Fibroblast of lung (primary cell): Measurements from ENCODE around the gene LRR1. TPM values are rescaled to one million over a fixed set of nuclear protein-coding genes. Genes with fewer than 3 reads are reported as not detected.

Experiments
- DNase-seq, 2 donors: peaks; one replicate each; pipeline versions ENCODE4 v3.0.0 to v3.0.0-alpha.2; 2010; ENCODE audit warnings: low read depth in 2 of 2
- H2AFZ ChIP-seq: 2 replicates; pipeline ENCODE4 v1.5.1; 2012; ENCODE audit warnings: low read length, control low read depth, inconsistent platforms
- H3K27ac ChIP-seq: 2 replicates; pipeline ENCODE4 v1.5.1; 2011; ENCODE audit warnings: low read length, control low read depth; ENCODE audit not compliant: insufficient read depth
- H3K27me3 ChIP-seq: 2 replicates; pipeline ENCODE4 v1.5.1; 2011; ENCODE audit warnings: mild to moderate bottlenecking, low read length; ENCODE audit not compliant: control insufficient read depth, insufficient read depth
- H3K36me3 ChIP-seq: 2 replicates; pipeline ENCODE4 v1.5.1; 2011; ENCODE audit warnings: low read length; ENCODE audit not compliant: control insufficient read depth, insufficient read depth
- H3K4me1 ChIP-seq: 2 replicates; pipeline ENCODE4 v1.5.1; 2011; ENCODE audit warnings: low read length; ENCODE audit not compliant: control insufficient read depth, insufficient read depth; ENCODE audit errors: extremely low read depth
- H3K4me2 ChIP-seq: 2 replicates; pipeline ENCODE4 v1.5.1; 2011; ENCODE audit warnings: low read length, control low read depth; ENCODE audit not compliant: insufficient read depth; ENCODE audit errors: extremely low read depth
- H3K4me3 ChIP-seq, 4 experiments: fragments of 200-600 bp in 1 of 4; sonication (generic) in 1 of 4; replicated peaks in 1 of 4; 2 replicates each; pipeline ENCODE4 v1.5.1; 2011 to 2016; ENCODE audit warnings: low read length in 4 of 4, low read depth in 3 of 4, mild to moderate bottlenecking in 3 of 4, control low read depth in 2 of 4, inconsistent platforms in 1 of 4, mixed read lengths in 1 of 4; ENCODE audit not compliant: insufficient read depth in 1 of 4; ENCODE audit errors: control extremely low read depth in 1 of 4
- H3K79me2 ChIP-seq: 2 replicates; pipeline ENCODE4 v1.5.1; 2012; ENCODE audit warnings: mild to moderate bottlenecking, low read length, inconsistent platforms; ENCODE audit not compliant: control insufficient read depth, insufficient read depth
- H3K9ac ChIP-seq: 2 replicates; pipeline ENCODE4 v1.5.1; 2011; ENCODE audit warnings: mild to moderate bottlenecking, low read length, control low read depth; ENCODE audit not compliant: insufficient read depth
- H3K9me3 ChIP-seq: 2 replicates; pipeline ENCODE4 v1.5.1; 2012; ENCODE audit warnings: low read depth, low read length; ENCODE audit not compliant: control insufficient read depth, insufficient read depth
- H4K20me1 ChIP-seq: 2 replicates; pipeline ENCODE4 v1.5.1; 2011; ENCODE audit warnings: low read length; ENCODE audit not compliant: control insufficient read depth, insufficient read depth; ENCODE audit errors: extremely low read depth
- CTCF ChIP-seq, 2 donors: IDR thresholded peaks in 1 of 2; conservative IDR thresholded peaks in 1 of 2; 1 replicate in 1 of 2; 2 replicates in 1 of 2; pipeline ENCODE4 v1.5.1; 2011 to 2012; ENCODE audit warnings: low read length in 2 of 2, control low read depth in 1 of 2, inconsistent platforms in 1 of 2, low read depth in 1 of 2, mild to moderate bottlenecking in 1 of 2
- EZH2 ChIP-seq: IDR thresholded peaks from 2 replicates; pipeline ENCODE4 v1.5.1; 2012; ENCODE audit warnings: low read length, control low read depth, mild to moderate bottlenecking; ENCODE audit errors: missing control alignments
- polyA plus RNA-seq, 2 donors: library from polyadenylated mRNA; depleted of rRNA in 1 of 2; stranded (reverse) in 1 of 2; unstranded in 1 of 2; fragments of >200 nt; gene quantifications; 2 replicates each; pipeline ENCODE4 v1.2.1, GENCODE V29; 2011 to 2012; ENCODE audit warnings: missing spikeins in 1 of 2
- total RNA-seq: library from RNA; depleted of rRNA; stranded (reverse); fragments of >200 nt; gene quantifications from 2 replicates; pipeline ENCODE4 v1.2.1, GENCODE V29; 2014

Gene LRR1
- total and polyA plus RNA-seq, 2 donors (not counting 1 experiment from before 2014, with no cell fraction given) = 10.7 to 10.9 TPM

GRCh38 chr14:49619730-49620129, 21.0 kb downstream of the LRR1 start:
- Histone ChIP-seq H3K79me2 (peaks cover 63% of the 10 kb centered on the region), H4K20me1 (no peaks in the 10 kb centered on the region), H3K4me3 (peak overlapping the region; percentile 84 to 98 (median 95)), H3K9ac (peak overlapping the region; percentile 89), H3K36me3 (peaks cover 6% of the 10 kb centered on the region), H3K27me3 (no peaks in the 10 kb centered on the region), H3K9me3 (no peaks in the 10 kb centered on the region), H3K4me1 (peaks cover 12% of the 10 kb centered on the region), H3K27ac (peak overlapping the region; percentile 98), H3K4me2 (peak overlapping the region; percentile 66), H2AFZ (no peak overlapping the region)
- DNase-seq = no peak
- TF ChIP-seq EZH2 (no peak), CTCF (conservative IDR thresholded peaks at IDR 0.05 in 1 of 2, IDR thresholded peaks at IDR 0.05 in 1 of 2; ENCODE audit: low read depth in 1 of 2, low read length in 2 of 2) (no peak)

GRCh38 chr14:49620182-49621113, 21.7 kb downstream of the LRR1 start, which contains the start of the genes MGAT2 and RPL36AL:
MGAT2 (plus strand) TSS chr14:49620799; CDS start chr14:49621269, 470 bp downstream.
RPL36AL (minus strand) TSS chr14:49620626; CDS start chr14:49619104, 1,522 bp downstream.
- no peaks in the 10 kb centered on the region for H3K27me3 ChIP-seq
- peaks cover 12% of the 10 kb centered on the region for H3K4me1 ChIP-seq
- TF ChIP-seq CTCF (conservative IDR thresholded peaks at IDR 0.05 in 1 of 2, IDR thresholded peaks at IDR 0.05 in 1 of 2; ENCODE audit: low read depth in 1 of 2, low read length in 2 of 2) (peak; percentile 33 to 36), EZH2 (no peak)
- H4K20me1 ChIP-seq = no peaks in the 10 kb centered on the region
- peak; percentile 99 for DNase-seq
- peaks cover 6% of the 10 kb centered on the region for H3K36me3 ChIP-seq
- peak within 1 kb of the TSS; percentile 80 for H3K4me2 ChIP-seq
- peaks cover 64% of the 10 kb centered on the region for H3K79me2 ChIP-seq
- H3K9me3 ChIP-seq = no peaks in the 10 kb centered on the region
- H3K27ac ChIP-seq = peak within 1 kb of the TSS; percentile 98
- H3K4me3 ChIP-seq = peak within 1 kb of the TSS; percentile 84 to 98 (median 95)
- H3K9ac ChIP-seq = peak within 1 kb of the TSS; percentile 89
- H2AFZ ChIP-seq = peak within 1 kb of the TSS; percentile 86

- no peaks in the 10 kb centered on the region for H3K27me3 ChIP-seq
- H3K36me3 ChIP-seq = peaks cover 6% of the 10 kb centered on the region
- H3K4me2 ChIP-seq = peak overlapping the region; percentile 80
- H4K20me1 ChIP-seq = no peaks in the 10 kb centered on the region
- H3K79me2 ChIP-seq = peaks cover 64% of the 10 kb centered on the region
- peaks cover 12% of the 10 kb centered on the region for H3K4me1 ChIP-seq
- peak overlapping the region; percentile 89 for H3K9ac ChIP-seq
- TF ChIP-seq EZH2 (no peak), CTCF (conservative IDR thresholded peaks at IDR 0.05 in 1 of 2, IDR thresholded peaks at IDR 0.05 in 1 of 2; ENCODE audit: low read depth in 1 of 2, low read length in 2 of 2) (no peak)
- DNase-seq = peak; percentile 59 to 68
- H3K4me3 ChIP-seq = peak overlapping the region; percentile 84 to 98 (median 95)
- H2AFZ ChIP-seq = peak overlapping the region; percentile 86
- H3K9me3 ChIP-seq = no peaks in the 10 kb centered on the region
- peak overlapping the region; percentile 98 for H3K27ac ChIP-seq
These were observed 22.6 kb downstream of the LRR1 start for GRCh38 chr14:49621114-49621881.
